ENCODE results near the gene NDUFS2. TPM values are rescaled to one million over a fixed set of nuclear protein-coding genes. Genes with fewer than 3 reads are reported as not detected.

The NDUFS2 gene
- polyA plus RNA-seq, 1 experiment: 129 TPM

DNA sequence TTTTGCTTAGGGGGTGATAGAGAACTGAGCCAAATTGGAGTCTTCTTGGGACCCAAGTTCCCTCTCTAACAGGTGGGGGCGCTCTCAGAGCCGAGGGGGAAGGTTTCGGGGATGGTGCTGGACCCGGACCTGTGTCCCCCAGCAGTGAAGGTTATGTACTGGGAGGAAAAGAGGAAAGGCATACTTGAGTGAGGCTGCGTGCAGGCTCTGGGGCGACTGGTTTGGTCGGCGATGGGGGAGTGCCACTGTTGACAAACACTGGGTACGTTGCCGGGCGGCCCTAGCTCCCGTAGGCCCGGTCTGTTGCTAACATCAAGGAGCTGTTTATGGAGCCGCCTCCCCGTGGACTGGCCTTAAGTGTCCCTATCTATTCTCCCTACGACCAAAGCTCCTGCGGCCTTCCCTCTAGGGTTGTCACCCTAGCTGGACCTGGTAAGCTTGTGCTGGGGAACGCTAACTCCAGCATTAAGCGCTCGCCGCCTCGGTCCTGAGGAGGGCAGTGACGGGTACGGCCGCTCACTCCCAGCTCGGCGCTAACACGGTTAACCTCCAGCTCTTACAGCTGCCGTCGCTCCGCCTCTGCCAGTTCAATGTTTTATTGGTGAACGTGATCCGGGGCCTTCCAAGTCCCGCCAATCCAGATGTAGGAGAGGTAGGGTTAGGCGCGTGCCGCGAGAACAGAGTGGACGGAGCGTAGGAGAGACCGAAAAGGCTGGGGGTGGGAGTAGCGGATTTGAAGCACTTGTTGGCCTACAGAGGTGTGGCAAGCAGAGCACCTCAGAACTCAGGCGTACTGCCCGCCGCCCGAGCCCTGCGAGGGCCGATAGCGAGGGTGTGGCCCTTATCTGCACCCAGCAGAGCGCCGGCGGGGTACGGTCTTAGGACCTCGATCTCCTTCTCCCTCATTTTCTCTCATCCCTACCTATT lies 36.2 kb upstream of the NDUFS2 start, which contains the start of gene PPOX:
PPOX (plus strand) TSS at position 685 of the 927 bp plus-strand sequence. CDS start 422 bp downstream, outside the sequence.
- peak within 1 kb of the TSS; percentile 81 for H3K4me3 ChIP-seq (ENCODE audit: low read depth, low read length)
- H3K36me3 ChIP-seq (ENCODE audit: control insufficient read depth, insufficient read depth, low read length): peaks cover 14% of the 10 kb centered on the region
- TF ChIP-seq CTCF (IDR thresholded peaks at IDR 0.05; ENCODE audit: insufficient read depth, low read depth, low read length): peak; percentile 59
- ChIA-PET POLR2A (interaction anchor here (1.0 kb wide), 2 partner anchors 10 to 13 kb away, joined by 3 to 8 read pairs; no protein-coding TSS in a partner anchor), CTCF (interaction anchor here (0.6 to 2.1 kb wide), 18 partner anchors 9 to 223 kb away, joined by 3 to 10 read pairs (median 4); partner anchors contain the start of genes B4GALT3, CFAP126, DEDD and TOMM40L)
- peak; percentile 95 for DNase-seq (ENCODE audit: low read depth)
- no peaks in the 10 kb centered on the region for H3K27me3 ChIP-seq (ENCODE audit: control insufficient read depth, insufficient read depth, low read length)

DNA sequence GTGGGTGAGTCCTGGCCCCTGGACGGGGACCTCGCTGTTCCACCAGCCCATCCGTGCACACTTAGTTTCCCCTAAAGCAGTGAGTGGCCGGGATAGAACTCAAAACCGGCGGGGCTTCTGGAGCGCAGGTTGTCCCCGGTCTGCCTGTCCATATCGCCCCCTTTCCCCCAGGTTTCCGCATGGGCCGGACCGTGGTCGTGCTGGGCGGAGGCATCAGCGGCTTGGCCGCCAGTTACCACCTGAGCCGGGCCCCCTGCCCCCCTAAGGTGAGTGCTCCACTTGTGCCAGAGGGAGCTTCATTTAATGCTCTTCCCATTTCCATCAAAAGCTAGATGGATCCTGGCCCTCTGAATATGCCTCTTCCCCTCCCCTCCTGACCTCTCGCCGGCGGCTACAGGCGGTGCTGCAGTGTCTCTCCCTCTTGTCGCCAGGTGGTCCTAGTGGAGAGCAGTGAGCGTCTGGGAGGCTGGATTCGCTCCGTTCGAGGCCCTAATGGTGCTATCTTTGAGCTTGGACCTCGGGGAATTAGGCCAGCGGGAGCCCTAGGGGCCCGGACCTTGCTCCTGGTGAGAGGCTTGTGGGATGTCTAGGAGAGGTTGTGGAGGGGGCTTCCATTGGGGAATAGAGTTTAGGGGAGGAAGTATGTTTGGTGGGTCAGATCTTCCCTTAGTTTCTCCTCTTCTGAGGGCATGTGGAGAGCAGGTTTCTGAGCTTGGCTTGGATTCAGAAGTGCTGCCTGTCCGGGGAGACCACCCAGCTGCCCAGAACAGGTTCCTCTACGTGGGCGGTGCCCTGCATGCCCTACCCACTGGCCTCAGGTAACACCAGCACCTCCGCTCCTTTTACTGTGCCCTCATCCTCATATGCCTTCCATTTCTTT lies 35.3 kb upstream of the NDUFS2 start:
- Histone ChIP-seq H3K27me3 (ENCODE audit: control insufficient read depth, insufficient read depth, low read length) (no peaks in the 10 kb centered on the region), H3K36me3 (ENCODE audit: control insufficient read depth, insufficient read depth, low read length) (peaks cover 18% of the 10 kb centered on the region), H3K4me3 (ENCODE audit: low read depth, low read length) (peak overlapping the region; percentile 81)
- ChIA-PET POLR2A (interaction anchor here (1.0 kb wide), 2 partner anchors 11 to 14 kb away, joined by 3 to 8 read pairs; no protein-coding TSS in a partner anchor), CTCF (interaction anchor here (0.9 to 2.1 kb wide), 10 partner anchors 10 to 216 kb away, joined by 3 to 10 read pairs (median 4); partner anchors contain the start of genes B4GALT3, DEDD and TOMM40L)
- DNase-seq (ENCODE audit: low read depth): no peak
- TF ChIP-seq CTCF (IDR thresholded peaks at IDR 0.05; ENCODE audit: insufficient read depth, low read depth, low read length): no peak

DNA sequence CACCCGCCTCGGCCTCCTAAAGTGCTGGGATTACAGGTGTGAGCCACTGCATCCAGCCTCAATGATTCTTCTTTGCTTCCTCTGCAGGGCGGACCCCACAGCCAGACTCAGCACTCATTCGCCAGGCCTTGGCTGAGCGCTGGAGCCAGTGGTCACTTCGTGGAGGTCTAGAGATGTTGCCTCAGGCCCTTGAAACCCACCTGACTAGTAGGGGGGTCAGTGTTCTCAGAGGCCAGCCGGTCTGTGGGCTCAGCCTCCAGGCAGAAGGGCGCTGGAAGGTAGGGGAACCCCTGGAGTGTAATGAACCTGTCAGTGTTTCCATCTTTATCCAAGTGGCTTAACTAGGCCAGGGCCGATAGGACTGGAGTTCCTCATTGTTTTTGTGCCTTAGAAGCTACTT lies 33.3 kb upstream of the NDUFS2 start:
- ChIA-PET POLR2A (no interaction called here), CTCF (interaction anchor here (1.1 kb wide), 1 partner anchor 11 kb away, joined by 3 read pairs; no protein-coding TSS in a partner anchor)
- no peak overlapping the region for H3K4me3 ChIP-seq (ENCODE audit: low read depth, low read length)
- peaks cover 18% of the 10 kb centered on the region for H3K36me3 ChIP-seq (ENCODE audit: control insufficient read depth, insufficient read depth, low read length)
- DNase-seq (ENCODE audit: low read depth): no peak
- H3K27me3 ChIP-seq (ENCODE audit: control insufficient read depth, insufficient read depth, low read length): no peaks in the 10 kb centered on the region
- no peak for TF ChIP-seq CTCF (IDR thresholded peaks at IDR 0.05; ENCODE audit: insufficient read depth, low read depth, low read length)

DNA sequence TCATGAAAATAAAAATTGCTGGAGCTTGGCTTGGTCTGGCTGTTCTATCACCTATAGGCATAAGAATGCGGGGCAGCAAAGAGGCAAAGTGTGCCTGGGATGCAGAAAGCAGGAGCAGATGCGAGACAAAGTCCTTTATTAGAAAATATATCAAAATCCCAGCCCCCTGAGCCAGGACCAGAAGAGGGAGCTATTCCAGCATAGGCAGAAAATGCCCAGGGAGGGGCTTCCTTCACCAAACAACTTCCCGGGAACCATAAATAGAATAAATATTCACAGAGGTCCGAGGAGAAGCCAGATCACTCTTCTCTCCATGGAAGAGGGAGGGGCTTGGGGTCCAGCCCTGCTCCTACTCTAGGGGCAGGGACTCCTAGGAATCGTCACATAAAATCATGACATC lies 31.0 kb upstream of the NDUFS2 start:
- H3K4me3 ChIP-seq (ENCODE audit: low read depth, low read length): no peak overlapping the region
- no peaks in the 10 kb centered on the region for H3K27me3 ChIP-seq (ENCODE audit: control insufficient read depth, insufficient read depth, low read length)
- TF ChIP-seq CTCF (IDR thresholded peaks at IDR 0.05; ENCODE audit: insufficient read depth, low read depth, low read length): no peak; the same call in 1 of the 2 replicates
- peaks cover 20% of the 10 kb centered on the region for H3K36me3 ChIP-seq (ENCODE audit: control insufficient read depth, insufficient read depth, low read length)
- DNase-seq (ENCODE audit: low read depth): no peak
- ChIA-PET CTCF (no interaction called here), POLR2A (no interaction called here)
